ENCODE results near the gene RRP1.

The RRP1 gene

DNA sequence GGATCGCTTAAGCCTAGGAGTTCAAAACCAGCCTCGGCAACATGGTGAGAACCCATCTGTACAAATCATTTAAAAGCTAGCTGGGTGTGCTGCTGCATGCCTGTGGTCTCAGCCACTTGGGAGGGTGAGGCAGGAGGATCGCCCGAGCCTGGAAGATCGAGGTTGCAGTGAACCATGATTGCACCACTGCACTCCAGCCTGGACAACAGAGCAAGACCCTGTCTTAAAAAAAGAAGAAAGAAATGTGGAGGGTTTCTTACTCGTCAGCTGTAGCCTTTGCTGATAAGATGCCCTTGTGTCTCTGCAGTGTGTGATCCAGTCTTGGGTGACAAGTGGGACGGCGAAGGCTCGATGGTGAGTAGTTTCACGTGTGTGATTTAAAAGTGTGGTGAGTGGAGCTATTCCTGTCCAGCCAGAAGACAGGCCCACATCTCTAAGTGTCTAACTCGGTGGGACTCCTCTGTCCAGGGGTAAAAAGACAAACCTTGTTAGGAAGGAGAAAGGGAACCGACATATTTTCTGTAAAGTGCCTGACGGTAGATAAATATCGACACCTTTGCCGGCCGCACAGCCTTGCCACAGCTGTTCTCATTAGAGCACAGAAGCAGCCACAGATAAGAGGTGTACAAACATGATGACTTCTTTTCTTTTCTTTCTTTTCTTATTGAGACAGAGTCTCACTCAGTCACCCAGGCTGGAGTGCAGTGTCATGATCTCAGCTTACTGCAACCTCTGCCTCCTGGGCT is 43.4 kb upstream of the RRP1 start:
- Histone ChIP-seq H3K27ac (ENCODE audit: low read depth, low read length) (no peak overlapping the region), H3F3A (ENCODE audit: insufficient read depth) (no peaks in the 10 kb centered on the region), H3K36me3 (ENCODE audit: low read length) (no peaks in the 10 kb centered on the region), H3K27me3 (ENCODE audit: low read length) (no peaks in the 10 kb centered on the region), H3K4me3 (ENCODE audit: insufficient read depth, low read length, poor library complexity, severe bottlenecking) (no peak overlapping the region), H3K79me2 (ENCODE audit: insufficient read depth, low read length) (no peaks in the 10 kb centered on the region), H3K4me2 (ENCODE audit: low read depth, low read length, poor library complexity, severe bottlenecking) (no peak overlapping the region), H2AFZ (ENCODE audit: low read depth, low read length, severe bottlenecking) (no peak overlapping the region), H3K9me3 (ENCODE audit: insufficient read depth, low read length) (no peaks in the 10 kb centered on the region), H4K20me1 (ENCODE audit: low read depth, low read length) (no peaks in the 10 kb centered on the region), H3K9me2 (replicated peaks; ENCODE audit: insufficient read depth, low read length) (no peaks in the 10 kb centered on the region), H3K9ac (ENCODE audit: low read length) (no peak overlapping the region)
- TF ChIP-seq, protein P1, sequence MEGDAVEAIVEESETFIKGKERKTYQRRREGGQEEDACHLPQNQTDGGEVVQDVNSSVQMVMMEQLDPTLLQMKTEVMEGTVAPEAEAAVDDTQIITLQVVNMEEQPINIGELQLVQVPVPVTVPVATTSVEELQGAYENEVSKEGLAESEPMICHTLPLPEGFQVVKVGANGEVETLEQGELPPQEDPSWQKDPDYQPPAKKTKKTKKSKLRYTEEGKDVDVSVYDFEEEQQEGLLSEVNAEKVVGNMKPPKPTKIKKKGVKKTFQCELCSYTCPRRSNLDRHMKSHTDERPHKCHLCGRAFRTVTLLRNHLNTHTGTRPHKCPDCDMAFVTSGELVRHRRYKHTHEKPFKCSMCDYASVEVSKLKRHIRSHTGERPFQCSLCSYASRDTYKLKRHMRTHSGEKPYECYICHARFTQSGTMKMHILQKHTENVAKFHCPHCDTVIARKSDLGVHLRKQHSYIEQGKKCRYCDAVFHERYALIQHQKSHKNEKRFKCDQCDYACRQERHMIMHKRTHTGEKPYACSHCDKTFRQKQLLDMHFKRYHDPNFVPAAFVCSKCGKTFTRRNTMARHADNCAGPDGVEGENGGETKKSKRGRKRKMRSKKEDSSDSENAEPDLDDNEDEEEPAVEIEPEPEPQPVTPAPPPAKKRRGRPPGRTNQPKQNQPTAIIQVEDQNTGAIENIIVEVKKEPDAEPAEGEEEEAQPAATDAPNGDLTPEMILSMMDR (IDR thresholded peaks at IDR 0.05; ENCODE audit: insufficient read depth, low read length, poor library complexity, severe bottlenecking): no peak
- no peak for TF ChIP-seq EZH2phosphoT487 (conservative IDR thresholded peaks at IDR 0.05; ENCODE audit: low read length)

DNA sequence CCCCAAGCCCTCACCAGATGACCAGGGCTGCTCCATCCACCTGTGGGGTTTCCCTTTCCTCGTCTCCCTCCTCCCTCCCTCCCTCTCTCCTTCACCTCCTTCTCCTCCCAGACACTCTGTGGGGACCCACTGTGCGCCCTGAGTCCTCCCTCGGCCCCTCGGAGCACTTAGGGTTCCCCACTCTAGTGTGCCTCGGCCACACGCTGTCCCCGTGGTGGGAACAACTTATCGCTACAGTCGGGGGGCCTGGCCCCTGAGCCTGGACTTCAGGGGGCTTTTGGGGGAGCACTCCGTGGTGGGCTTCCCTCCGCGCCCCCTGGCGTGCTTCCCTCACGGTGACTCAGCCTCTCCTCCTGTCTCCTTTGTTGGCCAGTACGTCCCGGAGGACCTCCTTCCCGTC is 40.8 kb upstream of the RRP1 start:
- TF ChIP-seq, protein P1 (IDR thresholded peaks at IDR 0.05; ENCODE audit: insufficient read depth, low read length, poor library complexity, severe bottlenecking): no peak
- TF ChIP-seq EZH2phosphoT487 (conservative IDR thresholded peaks at IDR 0.05; ENCODE audit: low read length): no peak
- Histone ChIP-seq H2AFZ (ENCODE audit: low read depth, low read length, severe bottlenecking) (no peak overlapping the region), H3K4me2 (ENCODE audit: low read depth, low read length, poor library complexity, severe bottlenecking) (no peak overlapping the region), H3K4me3 (ENCODE audit: insufficient read depth, low read length, poor library complexity, severe bottlenecking) (no peak overlapping the region), H4K20me1 (ENCODE audit: low read depth, low read length) (no peaks in the 10 kb centered on the region), H3F3A (ENCODE audit: insufficient read depth) (no peaks in the 10 kb centered on the region), H3K79me2 (ENCODE audit: insufficient read depth, low read length) (no peaks in the 10 kb centered on the region), H3K9me3 (ENCODE audit: insufficient read depth, low read length) (no peaks in the 10 kb centered on the region), H3K27me3 (ENCODE audit: low read length) (no peaks in the 10 kb centered on the region), H3K9ac (ENCODE audit: low read length) (no peak overlapping the region), H3K9me2 (replicated peaks; ENCODE audit: insufficient read depth, low read length) (no peaks in the 10 kb centered on the region), H3K36me3 (ENCODE audit: low read length) (no peaks in the 10 kb centered on the region), H3K27ac (ENCODE audit: low read depth, low read length) (no peak overlapping the region)

DNA sequence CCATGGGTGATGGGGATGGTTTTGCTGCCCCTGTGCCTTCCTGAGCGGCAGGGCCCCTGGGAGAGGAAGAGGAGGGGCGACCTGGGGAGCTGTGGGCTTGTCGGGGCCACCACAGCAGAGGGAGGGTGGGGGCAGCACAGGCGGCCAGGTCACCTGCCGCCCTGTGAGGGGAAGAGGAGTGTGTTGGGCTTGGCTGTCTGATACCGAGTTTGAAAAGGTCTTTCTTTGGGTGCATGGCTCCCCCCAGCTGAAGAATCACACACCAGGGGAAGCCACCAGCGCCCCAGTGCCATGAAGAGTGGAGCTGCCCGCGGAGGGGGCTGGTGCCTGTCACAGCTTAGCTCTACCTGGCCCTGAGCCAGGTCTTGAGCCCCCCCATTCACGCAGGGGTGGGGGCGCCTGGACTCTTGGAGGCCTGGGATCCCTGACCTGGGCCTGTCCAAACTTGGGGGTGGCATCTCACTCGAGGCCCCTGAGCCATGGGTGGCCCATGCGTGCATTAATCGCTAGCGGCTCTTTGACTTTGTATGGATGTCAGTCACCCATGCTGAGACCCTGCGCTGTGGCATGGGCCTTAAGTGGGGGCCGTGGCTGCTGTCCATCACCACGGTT is 39.6 kb upstream of the RRP1 start:
- TF ChIP-seq, protein P1 (IDR thresholded peaks at IDR 0.05; ENCODE audit: insufficient read depth, low read length, poor library complexity, severe bottlenecking): no peak
- TF ChIP-seq EZH2phosphoT487 (conservative IDR thresholded peaks at IDR 0.05; ENCODE audit: low read length): no peak
- Histone ChIP-seq H3F3A (ENCODE audit: insufficient read depth) (no peaks in the 10 kb centered on the region), H3K4me3 (ENCODE audit: insufficient read depth, low read length, poor library complexity, severe bottlenecking) (no peak overlapping the region), H4K20me1 (ENCODE audit: low read depth, low read length) (no peaks in the 10 kb centered on the region), H3K4me2 (ENCODE audit: low read depth, low read length, poor library complexity, severe bottlenecking) (no peak overlapping the region), H3K9me3 (ENCODE audit: insufficient read depth, low read length) (no peaks in the 10 kb centered on the region), H3K36me3 (ENCODE audit: low read length) (no peaks in the 10 kb centered on the region), H3K27me3 (ENCODE audit: low read length) (no peaks in the 10 kb centered on the region), H3K9ac (ENCODE audit: low read length) (no peak overlapping the region), H3K79me2 (ENCODE audit: insufficient read depth, low read length) (no peaks in the 10 kb centered on the region), H3K9me2 (replicated peaks; ENCODE audit: insufficient read depth, low read length) (no peaks in the 10 kb centered on the region), H3K27ac (ENCODE audit: low read depth, low read length) (no peak overlapping the region), H2AFZ (ENCODE audit: low read depth, low read length, severe bottlenecking) (no peak overlapping the region)
